Fibroblast of lung (primary cell): ENCODE results near the gene XK.

Experiments used
- CTCF ChIP-seq, 2 donors: IDR thresholded peaks in 1 of 2; conservative IDR thresholded peaks in 1 of 2; 1 replicate in 1 of 2; 2 replicates in 1 of 2; pipeline ENCODE4 v1.5.1; 2011 to 2012; ENCODE audit warnings: low read length in 2 of 2, control low read depth in 1 of 2, inconsistent platforms in 1 of 2, low read depth in 1 of 2, mild to moderate bottlenecking in 1 of 2
- EZH2 ChIP-seq: IDR thresholded peaks from 2 replicates; pipeline ENCODE4 v1.5.1; 2012; ENCODE audit warnings: low read length, control low read depth, mild to moderate bottlenecking; ENCODE audit errors: missing control alignments

GRCh38 chrX:37690119-37690518, 4.5 kb downstream of the XK start:
- TF ChIP-seq CTCF (conservative IDR thresholded peaks at IDR 0.05 in 1 of 2, IDR thresholded peaks at IDR 0.05 in 1 of 2; ENCODE audit: low read depth in 1 of 2, low read length in 2 of 2) (no peak), EZH2 (no peak)
